ENCODE results near the gene ARL15. TPM values are rescaled to one million over a fixed set of nuclear protein-coding genes. Genes with fewer than 3 reads are reported as not detected.

Gene ARL15
- total RNA-seq, 2 donors from 2014 or later: 11.4 to 22.8 TPM

GRCh38 chr5:53934151-53934820 lies 376.1 kb downstream of the ARL15 start:
- no peak for DNase-seq (ENCODE audit: low spot score)
- H3K4me1 ChIP-seq: peaks cover 0 to 15% of the 10 kb centered on the region in 2 donors
- no peaks in the 10 kb centered on the region for H3K9me3 ChIP-seq
- no peak for TF ChIP-seq CTCF (IDR thresholded peaks at IDR 0.05)
- H3K36me3 ChIP-seq: no peaks in the 10 kb centered on the region
- no peaks in the 10 kb centered on the region for H3K27me3 ChIP-seq
- no peak overlapping the region for H3K27ac ChIP-seq
- H3K4me3 ChIP-seq: no peak overlapping the region

- no peaks in the 10 kb centered on the region for H3K9me3 ChIP-seq
- no peaks in the 10 kb centered on the region for H3K36me3 ChIP-seq
- no peak for TF ChIP-seq CTCF (IDR thresholded peaks at IDR 0.05)
- no peak for DNase-seq (ENCODE audit: low spot score)
- no peak overlapping the region for H3K4me3 ChIP-seq
- H3K27ac ChIP-seq: no peak overlapping the region
- H3K4me1 ChIP-seq: peaks cover 0 to 12% of the 10 kb centered on the region in 2 donors
- no peaks in the 10 kb centered on the region for H3K27me3 ChIP-seq
Observed at GRCh38 chr5:53932351-53932750, 378.0 kb downstream of the ARL15 start.

GRCh38 chr5:53930457-53930856 lies 379.9 kb downstream of the ARL15 start:
- H3K4me3 ChIP-seq: no peak overlapping the region
- no peaks in the 10 kb centered on the region for H3K27me3 ChIP-seq
- no peaks in the 10 kb centered on the region for H3K4me1 ChIP-seq
- DNase-seq (ENCODE audit: low spot score): no peak
- no peaks in the 10 kb centered on the region for H3K36me3 ChIP-seq
- no peaks in the 10 kb centered on the region for H3K9me3 ChIP-seq
- no peak for TF ChIP-seq CTCF (IDR thresholded peaks at IDR 0.05)
- H3K27ac ChIP-seq: no peak overlapping the region

- Histone ChIP-seq H3K4me3 (no peak overlapping the region), H3K27me3 (no peaks in the 10 kb centered on the region), H3K36me3 (no peaks in the 10 kb centered on the region), H3K9me3 (no peaks in the 10 kb centered on the region), H3K4me1 (no peaks in the 10 kb centered on the region), H3K27ac (no peak overlapping the region)
- DNase-seq (ENCODE audit: low spot score): no peak
- TF ChIP-seq CTCF (IDR thresholded peaks at IDR 0.05): no peak
Observed at GRCh38 chr5:53929570-53929969, 380.8 kb downstream of the ARL15 start.

- no peaks in the 10 kb centered on the region for H3K4me1 ChIP-seq
- H3K4me3 ChIP-seq: no peak overlapping the region
- no peaks in the 10 kb centered on the region for H3K9me3 ChIP-seq
- TF ChIP-seq CTCF (IDR thresholded peaks at IDR 0.05): no peak
- no peak overlapping the region for H3K27ac ChIP-seq
- no peaks in the 10 kb centered on the region for H3K27me3 ChIP-seq
- no peak for DNase-seq (ENCODE audit: low spot score)
- H3K36me3 ChIP-seq: no peaks in the 10 kb centered on the region
Observed at GRCh38 chr5:53929152-53929551, 381.2 kb downstream of the ARL15 start.

GRCh38 chr5:53928641-53929040 lies 381.7 kb downstream of the ARL15 start:
- Histone ChIP-seq H3K9me3 (no peaks in the 10 kb centered on the region), H3K4me1 (no peaks in the 10 kb centered on the region), H3K27ac (no peak overlapping the region), H3K4me3 (no peak overlapping the region), H3K27me3 (no peaks in the 10 kb centered on the region), H3K36me3 (no peaks in the 10 kb centered on the region)
- TF ChIP-seq CTCF (IDR thresholded peaks at IDR 0.05): no peak
- no peak for DNase-seq (ENCODE audit: low spot score)
